ENCODE measurements around the gene ACSL5. TPM values are rescaled to one million over a fixed set of nuclear protein-coding genes. Genes with fewer than 3 reads are reported as not detected.

ACSL5 gene
- total and polyA plus RNA-seq, 2 donors (not counting 3 experiments of a cell fraction or from before 2014, with no cell fraction given): 1.5 to 2.1 TPM

DNA sequence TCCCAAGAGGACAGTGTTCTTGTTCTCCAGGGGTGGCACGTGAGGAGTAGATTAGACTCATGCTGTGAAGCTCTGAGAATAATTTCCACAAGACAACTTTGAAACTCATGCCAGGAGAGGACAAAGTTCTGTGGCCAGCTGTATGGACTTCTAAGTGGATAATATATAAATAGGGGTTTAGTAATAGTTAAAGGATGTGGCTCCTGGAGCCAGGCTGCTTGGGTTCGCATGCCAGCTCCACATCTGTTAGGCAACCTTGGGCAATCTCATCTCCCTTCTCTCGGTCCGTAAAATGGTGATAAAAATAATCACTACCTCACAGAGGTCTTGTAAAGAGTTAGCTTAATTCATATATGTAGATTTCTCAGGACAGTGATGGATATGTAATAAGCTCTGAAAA lies 35.8 kb downstream of the ACSL5 start:
- no peak overlapping the region for H3K9ac ChIP-seq (replicated peaks; ENCODE audit: extremely low read depth, insufficient read depth, low read length)
- FAIRE-seq (no peak), DNase-seq (ENCODE audit: low read depth, low spot score) (no peak)
- CTCF ChIA-PET: interaction anchor here (0.7 kb wide), 1 partner anchor 16 kb away, joined by 3 read pairs; no protein-coding TSS in a partner anchor
- dilution Hi-C loops (cut with MboI; ENCODE audit: extremely low pct_ligation_motif_present, low sequenced_read_pairs) (no loop called here), intact Hi-C loops (cut with micrococcal nuclease) (no loop called here)
- no peaks in the 10 kb centered on the region for H4K20me1 ChIP-seq (replicated peaks; ENCODE audit: control insufficient read depth, extremely low read depth, insufficient read depth, low read length)
- H2AFZ ChIP-seq (ENCODE audit: low read depth, low read length): no peak overlapping the region
- H3K27ac ChIP-seq (ENCODE audit: insufficient read depth, low read depth, low read length): no peak overlapping the region
- no peaks in the 10 kb centered on the region for H3K9me1 ChIP-seq (replicated peaks; ENCODE audit: control insufficient read depth, extremely low read depth, insufficient read depth, low read length)
- TF ChIP-seq EZH2 (IDR thresholded peaks at IDR 0.05; ENCODE audit: borderline replicate concordance, low read depth, low read length, severe bottlenecking) (no peak), POLR2AphosphoS5 (IDR thresholded peaks at IDR 0.05; ENCODE audit: insufficient read depth, low read depth, low read length) (no peak), GATA2 (IDR thresholded peaks at IDR 0.05; ENCODE audit: insufficient read depth, insufficient read length, low read depth, low read length) (no peak), MYC (IDR thresholded peaks at IDR 0.05; ENCODE audit: low read depth, low read length) (no peak), JUN (IDR thresholded peaks at IDR 0.05; ENCODE audit: borderline replicate concordance, insufficient read depth, insufficient read length, low read depth) (no peak), POLR2A (IDR thresholded peaks at IDR 0.05; ENCODE audit: low read depth, low read length) (no peak), FOS (IDR thresholded peaks at IDR 0.05; ENCODE audit: borderline replicate concordance, insufficient read depth, low read length) (no peak)
- TF ChIP-seq, protein P1, sequence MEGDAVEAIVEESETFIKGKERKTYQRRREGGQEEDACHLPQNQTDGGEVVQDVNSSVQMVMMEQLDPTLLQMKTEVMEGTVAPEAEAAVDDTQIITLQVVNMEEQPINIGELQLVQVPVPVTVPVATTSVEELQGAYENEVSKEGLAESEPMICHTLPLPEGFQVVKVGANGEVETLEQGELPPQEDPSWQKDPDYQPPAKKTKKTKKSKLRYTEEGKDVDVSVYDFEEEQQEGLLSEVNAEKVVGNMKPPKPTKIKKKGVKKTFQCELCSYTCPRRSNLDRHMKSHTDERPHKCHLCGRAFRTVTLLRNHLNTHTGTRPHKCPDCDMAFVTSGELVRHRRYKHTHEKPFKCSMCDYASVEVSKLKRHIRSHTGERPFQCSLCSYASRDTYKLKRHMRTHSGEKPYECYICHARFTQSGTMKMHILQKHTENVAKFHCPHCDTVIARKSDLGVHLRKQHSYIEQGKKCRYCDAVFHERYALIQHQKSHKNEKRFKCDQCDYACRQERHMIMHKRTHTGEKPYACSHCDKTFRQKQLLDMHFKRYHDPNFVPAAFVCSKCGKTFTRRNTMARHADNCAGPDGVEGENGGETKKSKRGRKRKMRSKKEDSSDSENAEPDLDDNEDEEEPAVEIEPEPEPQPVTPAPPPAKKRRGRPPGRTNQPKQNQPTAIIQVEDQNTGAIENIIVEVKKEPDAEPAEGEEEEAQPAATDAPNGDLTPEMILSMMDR (IDR thresholded peaks at IDR 0.05; ENCODE audit: extremely low read depth in 1 of 2, insufficient read depth in 1 of 2, low read depth in 1 of 2, low read length in 2 of 2): no peak
- TF ChIP-seq, protein P2, sequence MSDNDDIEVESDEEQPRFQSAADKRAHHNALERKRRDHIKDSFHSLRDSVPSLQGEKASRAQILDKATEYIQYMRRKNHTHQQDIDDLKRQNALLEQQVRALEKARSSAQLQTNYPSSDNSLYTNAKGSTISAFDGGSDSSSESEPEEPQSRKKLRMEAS (IDR thresholded peaks at IDR 0.05; ENCODE audit: insufficient read depth, insufficient read length): no peak
- BruUV-seq (replicated peaks): no TSS peak
- no peaks in the 10 kb centered on the region for H3K36me3 ChIP-seq (ENCODE audit: control insufficient read depth in 2 of 2, extremely low read depth in 1 of 2, insufficient read depth in 2 of 2, low read length in 2 of 2)
- H3K79me2 ChIP-seq (ENCODE audit: control insufficient read depth, insufficient read depth, low read length): no peaks in the 10 kb centered on the region
- H3K4me2 ChIP-seq (ENCODE audit: insufficient read depth, low read length): no peak overlapping the region
- POLR2A ChIA-PET: no interaction called here
- H3K27me3 ChIP-seq (ENCODE audit: control insufficient read depth in 2 of 2, insufficient read depth in 2 of 2, low read length in 2 of 2): no peaks in the 10 kb centered on the region
- peaks cover 6% of the 10 kb centered on the region for H3K4me1 ChIP-seq (ENCODE audit: control insufficient read depth, extremely low read depth, insufficient read depth, low read length)
- H3K4me3 ChIP-seq (replicated peaks in 1 of 3; ENCODE audit: insufficient read depth in 1 of 3, low read depth in 1 of 3, low read length in 3 of 3): no peak overlapping the region
- H3K9me3 ChIP-seq (replicated peaks; ENCODE audit: control insufficient read depth, insufficient read depth, low read length): no peaks in the 10 kb centered on the region

All from endothelial cell of umbilical vein (primary cell).